ENCODE data around the gene PPM1H.

- TF ChIP-seq CTCF (IDR thresholded peaks at IDR 0.05) (no peak), POLR2A (IDR thresholded peaks at IDR 0.05) (no peak)
Observed at GRCh38 chr12:62716037-62716436, 218.9 kb downstream of the PPM1H start.
